ENCODE results near the gene FBN1. TPM values are rescaled to one million over a fixed set of nuclear protein-coding genes. Genes with fewer than 3 reads are reported as not detected.
A peak's percentile ranks its signal among the peaks of the same experiment; 100 is the strongest.

FBN1 gene
- total RNA-seq, 1 donor from 2014 or later, result 37.1 TPM

GRCh38 chr15:48402427-48403177, 242.9 kb downstream of the FBN1 start:
- DNase-seq (ENCODE audit: low spot score), result no peak

GRCh38 chr15:48400086-48400485, 245.4 kb downstream of the FBN1 start:
- DNase-seq (ENCODE audit: low spot score), result no peak

- no peak for DNase-seq (ENCODE audit: low spot score)
Observed at GRCh38 chr15:48397841-48398240, 247.7 kb downstream of the FBN1 start.

- DNase-seq (ENCODE audit: low spot score), result no peak
Observed at GRCh38 chr15:48396020-48396419, 249.5 kb downstream of the FBN1 start.

- DNase-seq (ENCODE audit: low spot score), result no peak
Observed at GRCh38 chr15:48395521-48396011, 249.9 kb downstream of the FBN1 start.

- no peak for DNase-seq (ENCODE audit: low spot score)
Observed at GRCh38 chr15:48394970-48395369, 250.5 kb downstream of the FBN1 start.

GRCh38 chr15:48393645-48394506, 251.6 kb downstream of the FBN1 start:
- DNase-seq (ENCODE audit: low spot score), result no peak

GRCh38 chr15:48392356-48392755, 253.2 kb downstream of the FBN1 start:
- DNase-seq (ENCODE audit: low spot score), result peak; percentile 53

GRCh38 chr15:48391950-48392349, 253.6 kb downstream of the FBN1 start:
- DNase-seq (ENCODE audit: low spot score), result no peak

- no peak for DNase-seq (ENCODE audit: low spot score)
Observed at GRCh38 chr15:48389691-48390143, 255.8 kb downstream of the FBN1 start.

- DNase-seq (ENCODE audit: low spot score), result no peak
Observed at GRCh38 chr15:48388910-48389309, 256.6 kb downstream of the FBN1 start.

- no peak for DNase-seq (ENCODE audit: low spot score)
Observed at GRCh38 chr15:48388016-48388851, 257.3 kb downstream of the FBN1 start.

- DNase-seq (ENCODE audit: low spot score), result no peak
Observed at GRCh38 chr15:48385031-48385830, 260.3 kb downstream of the FBN1 start.

- DNase-seq (ENCODE audit: low spot score), result no peak
Observed at GRCh38 chr15:48384616-48385015, 260.9 kb downstream of the FBN1 start.

GRCh38 chr15:48383031-48383430, 262.5 kb downstream of the FBN1 start:
- no peak for DNase-seq (ENCODE audit: low spot score)

GRCh38 chr15:48381861-48382260, 263.6 kb downstream of the FBN1 start:
- no peak for DNase-seq (ENCODE audit: low spot score)

- no peak for DNase-seq (ENCODE audit: low spot score)
Observed at GRCh38 chr15:48380198-48380597, 265.3 kb downstream of the FBN1 start.

GRCh38 chr15:48375767-48376166, 269.7 kb downstream of the FBN1 start:
- DNase-seq (ENCODE audit: low spot score), result no peak

GRCh38 chr15:48374472-48374871, 271.0 kb downstream of the FBN1 start:
- no peak for DNase-seq (ENCODE audit: low spot score)

GRCh38 chr15:48373821-48374451, 271.6 kb downstream of the FBN1 start:
- DNase-seq (ENCODE audit: low spot score), result no peak

Measured in ureter (tissue), 1 donor.